ENCODE measurements around the gene FAAH.

The FAAH gene

DNA sequence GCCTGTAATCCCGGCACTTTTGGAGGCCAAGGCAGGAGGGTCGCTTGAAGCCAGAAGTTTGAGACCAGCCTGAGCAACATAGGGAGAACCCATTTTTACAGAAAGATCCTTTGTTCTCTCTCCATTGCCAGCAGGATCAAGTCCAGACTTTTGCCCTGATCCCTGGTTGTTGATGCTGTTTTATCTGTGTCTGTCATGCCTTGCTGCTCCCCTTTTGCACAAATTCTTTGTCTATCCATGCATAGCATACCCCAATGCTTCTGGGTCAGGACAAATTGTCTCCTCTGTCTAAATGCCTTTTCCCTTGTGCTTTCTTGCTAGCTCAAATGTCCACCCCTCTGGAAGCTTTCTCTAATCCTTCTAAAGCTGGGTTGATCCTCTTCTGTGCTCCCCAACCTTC is 25.3 kb upstream of the FAAH start:
- TF ChIP-seq, protein P1, sequence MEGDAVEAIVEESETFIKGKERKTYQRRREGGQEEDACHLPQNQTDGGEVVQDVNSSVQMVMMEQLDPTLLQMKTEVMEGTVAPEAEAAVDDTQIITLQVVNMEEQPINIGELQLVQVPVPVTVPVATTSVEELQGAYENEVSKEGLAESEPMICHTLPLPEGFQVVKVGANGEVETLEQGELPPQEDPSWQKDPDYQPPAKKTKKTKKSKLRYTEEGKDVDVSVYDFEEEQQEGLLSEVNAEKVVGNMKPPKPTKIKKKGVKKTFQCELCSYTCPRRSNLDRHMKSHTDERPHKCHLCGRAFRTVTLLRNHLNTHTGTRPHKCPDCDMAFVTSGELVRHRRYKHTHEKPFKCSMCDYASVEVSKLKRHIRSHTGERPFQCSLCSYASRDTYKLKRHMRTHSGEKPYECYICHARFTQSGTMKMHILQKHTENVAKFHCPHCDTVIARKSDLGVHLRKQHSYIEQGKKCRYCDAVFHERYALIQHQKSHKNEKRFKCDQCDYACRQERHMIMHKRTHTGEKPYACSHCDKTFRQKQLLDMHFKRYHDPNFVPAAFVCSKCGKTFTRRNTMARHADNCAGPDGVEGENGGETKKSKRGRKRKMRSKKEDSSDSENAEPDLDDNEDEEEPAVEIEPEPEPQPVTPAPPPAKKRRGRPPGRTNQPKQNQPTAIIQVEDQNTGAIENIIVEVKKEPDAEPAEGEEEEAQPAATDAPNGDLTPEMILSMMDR (IDR thresholded peaks at IDR 0.05), result no peak

DNA sequence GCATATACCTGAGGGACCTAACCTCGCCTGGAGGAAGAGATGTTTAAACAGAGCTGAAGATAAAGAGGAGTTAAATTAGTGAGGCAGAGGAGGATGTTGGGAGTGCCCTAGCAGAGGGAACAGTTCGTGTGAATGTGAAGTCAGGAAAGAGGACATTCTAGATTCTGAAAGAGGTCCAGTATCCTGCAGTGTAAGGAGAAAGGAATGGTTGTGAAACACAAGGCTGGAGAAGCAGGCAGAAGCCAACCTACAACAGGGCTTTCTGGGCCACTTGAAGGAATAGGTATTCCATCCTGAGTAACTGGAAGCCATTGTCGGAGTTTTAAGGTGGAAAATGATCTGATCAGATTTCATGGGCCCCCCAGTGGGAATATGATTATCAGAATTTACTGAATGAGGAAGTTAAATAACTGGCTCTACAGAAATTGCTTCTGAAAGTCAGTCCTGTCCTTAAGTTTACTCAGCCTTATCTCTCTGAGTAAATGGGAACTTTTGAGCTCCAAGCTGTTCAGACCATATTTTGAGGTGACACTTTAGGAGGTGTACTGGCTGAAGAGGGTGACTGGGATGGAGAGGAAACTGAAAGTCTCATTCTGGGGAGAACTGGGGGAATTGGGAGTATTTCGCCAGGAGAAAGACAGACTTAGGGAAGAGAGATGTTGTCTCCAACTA is 24.4 kb upstream of the FAAH start:
- TF ChIP-seq, protein P1 (IDR thresholded peaks at IDR 0.05), result no peak

DNA sequence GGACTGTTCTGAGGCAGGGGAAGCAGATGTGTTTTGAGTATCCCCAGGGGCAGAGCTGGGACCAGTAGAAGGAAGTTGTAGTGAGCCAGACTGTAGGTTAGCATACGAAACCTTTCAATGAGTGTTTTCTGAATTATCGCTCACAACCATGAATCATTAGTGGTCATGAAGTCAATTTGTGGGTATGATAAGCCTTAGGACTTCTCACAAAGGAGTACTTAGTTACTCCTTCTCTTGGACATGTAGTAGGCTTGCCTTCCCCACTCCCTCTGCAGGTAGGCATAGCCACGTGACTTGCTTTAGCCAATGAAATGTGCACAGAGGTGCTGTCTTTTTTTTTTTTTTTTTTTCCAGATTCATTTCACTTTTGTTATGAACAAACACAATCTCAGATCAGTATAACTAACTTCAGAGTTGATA is 23.9 kb upstream of the FAAH start:
- TF ChIP-seq, protein P1 (IDR thresholded peaks at IDR 0.05), result no peak

DNA sequence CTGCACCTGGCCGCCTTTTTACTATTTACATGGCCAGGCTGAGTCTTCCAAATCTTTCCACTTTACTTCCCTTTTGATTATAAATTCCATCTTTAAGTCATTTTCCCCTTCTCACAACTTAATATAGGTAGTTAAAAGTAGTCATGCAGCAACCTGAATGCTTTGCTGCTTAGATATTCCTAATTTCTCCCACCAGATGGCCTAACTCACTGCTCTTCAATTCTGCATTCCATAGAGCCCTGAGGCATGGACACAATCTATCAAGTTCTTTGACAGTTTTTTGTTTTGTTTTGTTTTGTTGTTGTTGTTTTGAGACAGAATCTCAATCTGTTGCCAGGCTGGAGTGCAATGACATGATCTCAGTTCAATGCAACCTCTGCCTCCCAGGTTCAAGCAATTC is 21.7 kb upstream of the FAAH start:
- TF ChIP-seq, protein P1 (IDR thresholded peaks at IDR 0.05), result no peak

DNA sequence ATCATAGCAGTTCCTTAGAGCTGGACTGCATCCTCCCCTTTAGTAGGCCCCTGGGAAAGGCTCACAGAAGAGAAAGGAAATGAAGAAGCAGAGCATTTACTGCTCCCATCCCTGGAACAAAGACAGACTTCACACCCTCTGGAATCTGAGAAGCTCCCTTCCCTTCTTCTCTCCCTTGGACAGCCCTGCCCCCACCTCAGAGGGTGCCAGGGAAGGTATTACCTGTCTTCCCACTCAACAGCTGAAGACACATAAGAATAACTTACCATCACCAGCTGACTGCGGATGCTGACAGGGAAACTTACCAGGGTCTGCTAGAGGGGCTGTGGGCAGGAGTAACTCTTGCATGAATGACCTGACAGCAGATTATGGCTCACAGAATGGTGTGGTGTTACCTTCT is 14.1 kb upstream of the FAAH start:
- TF ChIP-seq, protein P1 (IDR thresholded peaks at IDR 0.05), result no peak

DNA sequence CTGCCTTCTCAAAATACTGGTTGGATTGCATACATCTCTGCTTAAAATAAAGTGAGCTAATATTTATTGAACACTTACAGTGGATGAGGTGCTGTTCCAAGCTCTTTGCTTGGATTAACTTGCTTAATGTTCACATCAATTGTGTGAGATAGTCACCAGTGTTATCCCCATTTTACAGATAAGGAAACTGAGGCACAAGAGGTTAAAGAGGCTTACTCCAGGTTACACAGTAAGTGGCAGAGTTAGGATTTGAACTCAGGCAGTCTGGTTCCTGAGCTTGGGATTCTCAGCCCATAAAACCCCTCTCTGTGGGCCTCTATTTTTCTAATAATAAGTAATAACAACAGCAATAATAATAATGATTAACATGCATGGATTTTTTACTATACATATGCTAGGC is 13.6 kb upstream of the FAAH start:
- TF ChIP-seq, protein P1 (IDR thresholded peaks at IDR 0.05), result no peak

DNA sequence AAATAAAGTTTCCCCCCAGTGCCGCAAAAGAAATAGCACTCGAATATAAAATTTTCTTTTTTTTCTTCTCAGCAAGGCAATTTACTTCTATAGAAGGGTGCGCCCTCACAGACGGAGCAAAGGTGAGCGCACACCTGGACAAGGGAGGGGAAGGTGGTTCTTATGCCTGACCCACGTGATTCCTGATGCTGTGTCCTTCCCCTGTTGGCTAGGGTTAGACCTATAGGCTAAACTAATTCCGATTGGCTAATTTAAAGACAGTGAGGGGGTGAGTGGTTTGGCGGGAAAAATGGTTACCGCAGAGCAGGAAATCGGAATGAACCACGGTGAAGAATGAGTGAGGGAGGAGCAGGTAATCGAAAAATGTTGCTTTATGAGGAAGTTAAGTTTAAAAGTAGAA is 607 bp upstream of the FAAH start:
- TF ChIP-seq, protein P1 (IDR thresholded peaks at IDR 0.05), result no peak
